Measurements from ENCODE around the gene PTPN3. TPM values are rescaled to one million over a fixed set of nuclear protein-coding genes. Genes with fewer than 3 reads are reported as not detected.

PTPN3 gene
- polyA plus RNA-seq, 1 of the 3 experiments (the other 2 are of a cell fraction), result 7.5 TPM

DNA sequence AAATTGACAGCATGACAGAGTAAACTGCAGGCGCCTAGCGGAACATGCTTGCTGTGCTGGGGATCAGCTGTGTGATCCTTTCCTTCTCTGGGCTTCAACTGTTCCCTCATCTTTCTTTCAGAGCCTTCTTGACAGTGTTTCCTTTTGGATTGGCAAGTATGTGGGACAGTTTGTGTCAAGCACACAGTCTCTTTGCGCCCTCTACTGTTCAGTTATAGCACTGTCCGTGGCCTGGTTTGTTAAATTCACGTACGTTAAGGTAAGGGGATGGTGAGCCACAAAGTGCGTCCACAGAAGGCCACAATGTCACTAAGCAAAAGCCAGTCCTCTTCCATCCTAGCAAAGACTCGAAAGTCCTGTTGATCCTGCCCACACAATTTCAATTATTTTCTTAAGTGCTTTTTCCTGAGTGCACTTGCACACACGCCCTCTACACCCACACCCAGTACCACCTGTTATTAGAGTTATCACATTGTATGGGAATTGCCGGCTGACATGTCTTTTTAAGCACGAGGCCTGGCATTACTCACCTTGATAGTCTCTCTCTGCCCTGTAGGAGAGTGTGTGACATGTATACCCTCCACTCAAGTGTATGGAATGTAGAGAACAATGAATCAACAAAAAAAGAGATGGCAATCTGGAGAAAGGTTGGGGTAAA lies 22.5 kb upstream of the PTPN3 start (continued):
- TF ChIP-seq, protein P1, sequence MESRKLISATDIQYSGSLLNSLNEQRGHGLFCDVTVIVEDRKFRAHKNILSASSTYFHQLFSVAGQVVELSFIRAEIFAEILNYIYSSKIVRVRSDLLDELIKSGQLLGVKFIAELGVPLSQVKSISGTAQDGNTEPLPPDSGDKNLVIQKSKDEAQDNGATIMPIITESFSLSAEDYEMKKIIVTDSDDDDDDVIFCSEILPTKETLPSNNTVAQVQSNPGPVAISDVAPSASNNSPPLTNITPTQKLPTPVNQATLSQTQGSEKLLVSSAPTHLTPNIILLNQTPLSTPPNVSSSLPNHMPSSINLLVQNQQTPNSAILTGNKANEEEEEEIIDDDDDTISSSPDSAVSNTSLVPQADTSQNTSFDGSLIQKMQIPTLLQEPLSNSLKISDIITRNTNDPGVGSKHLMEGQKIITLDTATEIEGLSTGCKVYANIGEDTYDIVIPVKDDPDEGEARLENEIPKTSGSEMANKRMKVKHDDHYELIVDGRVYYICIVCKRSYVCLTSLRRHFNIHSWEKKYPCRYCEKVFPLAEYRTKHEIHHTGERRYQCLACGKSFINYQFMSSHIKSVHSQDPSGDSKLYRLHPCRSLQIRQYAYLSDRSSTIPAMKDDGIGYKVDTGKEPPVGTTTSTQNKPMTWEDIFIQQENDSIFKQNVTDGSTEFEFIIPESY (IDR thresholded peaks at IDR 0.05; ENCODE audit: borderline replicate concordance, low read depth), result no peak
- TF ChIP-seq EP300 (IDR thresholded peaks at IDR 0.05; ENCODE audit: borderline replicate concordance in 1 of 2, low read depth in 1 of 2, low read length in 1 of 2), result 0 out of 4 replicates have a peak, but pooled peaks of 1 of the 2 experiments have one; percentile 8
- TF ChIP-seq MEF2A (IDR thresholded peaks at IDR 0.05; ENCODE audit: borderline replicate concordance, low read depth), result no peak
- TF ChIP-seq, protein P2, sequence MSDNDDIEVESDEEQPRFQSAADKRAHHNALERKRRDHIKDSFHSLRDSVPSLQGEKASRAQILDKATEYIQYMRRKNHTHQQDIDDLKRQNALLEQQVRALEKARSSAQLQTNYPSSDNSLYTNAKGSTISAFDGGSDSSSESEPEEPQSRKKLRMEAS (IDR thresholded peaks at IDR 0.05; ENCODE audit: low read depth), result no peak
- TF ChIP-seq FOXM1 (IDR thresholded peaks at IDR 0.05; ENCODE audit: low read depth), result no peak
- TF ChIP-seq MXI1 (IDR thresholded peaks at IDR 0.05; ENCODE audit: low read depth, low read length), result peak; percentile 26; the same call in 1 of the 2 replicates
- no peak for TF ChIP-seq GABPA (IDR thresholded peaks at IDR 0.05; ENCODE audit: low read depth)
- no peak for TF ChIP-seq TEAD4 (IDR thresholded peaks at IDR 0.05; ENCODE audit: borderline replicate concordance, insufficient read depth)

DNA sequence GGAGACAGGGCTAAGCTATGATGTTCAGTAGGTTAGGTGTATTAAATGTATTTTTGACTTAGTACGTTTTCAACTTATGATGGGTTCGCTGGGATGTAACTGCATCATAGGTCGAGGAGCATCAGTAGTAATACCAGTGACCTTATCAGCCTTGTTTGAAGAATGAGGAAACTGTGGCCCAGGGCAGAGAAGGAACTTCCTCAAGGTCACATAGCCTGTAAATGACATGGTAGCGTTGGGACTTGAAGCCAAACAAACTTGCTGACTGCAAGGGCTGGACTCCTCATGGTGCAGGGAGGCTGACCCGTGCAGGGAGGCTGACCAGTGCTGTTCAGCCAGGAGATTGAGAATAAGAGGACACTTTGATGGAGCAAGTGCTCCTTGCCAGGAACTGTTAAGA lies 21.3 kb upstream of the PTPN3 start:
- no peak overlapping the region for H3K9ac ChIP-seq
- no peaks in the 10 kb centered on the region for H3K4me1 ChIP-seq (ENCODE audit: control insufficient read depth in 1 of 2, insufficient read depth in 2 of 2, low read depth in 1 of 2, low read length in 1 of 2)
- H3K4me3 ChIP-seq (ENCODE audit: low read depth in 2 of 2, low read length in 1 of 2), result no peak overlapping the region
- no peak for DNase-seq
- no peak overlapping the region for H3K27ac ChIP-seq (ENCODE audit: low read depth in 2 of 2, low read length in 1 of 2)
- H3K36me3 ChIP-seq (replicated peaks in 1 of 2; ENCODE audit: control insufficient read depth in 1 of 2, insufficient read depth in 2 of 2, low read length in 1 of 2), result no peaks in the 10 kb centered on the region
- WGBS (ENCODE audit: low lambda C conversion rate), result 44% methylated on average over 4 of the region's 5 CpGs
- no peak overlapping the region for H3K4me2 ChIP-seq
- H4K20me1 ChIP-seq (ENCODE audit: insufficient read depth), result no peaks in the 10 kb centered on the region
- H3K9me3 ChIP-seq, result no peaks in the 10 kb centered on the region
- POLR2A ChIA-PET, result no interaction called here
- no peaks in the 10 kb centered on the region for H3F3A ChIP-seq (replicated peaks; ENCODE audit: insufficient read depth)
- no peaks in the 10 kb centered on the region for H3K27me3 ChIP-seq (ENCODE audit: insufficient read depth)
- CTCF ChIA-PET, result interaction anchor here (0.7 to 2.1 kb wide), 5 partner anchors 21 to 183 kb away, joined by 3 to 9 read pairs (median 4); partner anchors contain the start of gene PTPN3
- no peaks in the 10 kb centered on the region for H3K79me2 ChIP-seq (ENCODE audit: insufficient read depth)
- no peak overlapping the region for H2AFZ ChIP-seq (ENCODE audit: low read depth)
- H3K9me2 ChIP-seq, result no peaks in the 10 kb centered on the region
- TF ChIP-seq POLR2AphosphoS5 (IDR thresholded peaks at IDR 0.05; ENCODE audit: low read depth, low read length) (no peak), TCF12 (IDR thresholded peaks at IDR 0.05) (no peak), GABPA (IDR thresholded peaks at IDR 0.05; ENCODE audit: low read depth) (no peak), EZH2phosphoT487 (IDR thresholded peaks at IDR 0.05; ENCODE audit: borderline replicate concordance, low read depth) (no peak), MEF2A (IDR thresholded peaks at IDR 0.05; ENCODE audit: borderline replicate concordance, low read depth) (no peak), SIN3A (IDR thresholded peaks at IDR 0.05; ENCODE audit: borderline replicate concordance, low read depth, low read length) (no peak), EP300 (IDR thresholded peaks at IDR 0.05; ENCODE audit: borderline replicate concordance in 1 of 2, low read depth in 1 of 2, low read length in 1 of 2) (no peak), RAD21 (IDR thresholded peaks at IDR 0.05; ENCODE audit: low read length) (no peak), RXRA (IDR thresholded peaks at IDR 0.05; ENCODE audit: borderline replicate concordance, low read depth) (no peak), RCOR1 (IDR thresholded peaks at IDR 0.05; ENCODE audit: low read length) (no peak), NRF1 (IDR thresholded peaks at IDR 0.05; ENCODE audit: low read depth, low read length) (no peak)
- TF ChIP-seq, protein P3, sequence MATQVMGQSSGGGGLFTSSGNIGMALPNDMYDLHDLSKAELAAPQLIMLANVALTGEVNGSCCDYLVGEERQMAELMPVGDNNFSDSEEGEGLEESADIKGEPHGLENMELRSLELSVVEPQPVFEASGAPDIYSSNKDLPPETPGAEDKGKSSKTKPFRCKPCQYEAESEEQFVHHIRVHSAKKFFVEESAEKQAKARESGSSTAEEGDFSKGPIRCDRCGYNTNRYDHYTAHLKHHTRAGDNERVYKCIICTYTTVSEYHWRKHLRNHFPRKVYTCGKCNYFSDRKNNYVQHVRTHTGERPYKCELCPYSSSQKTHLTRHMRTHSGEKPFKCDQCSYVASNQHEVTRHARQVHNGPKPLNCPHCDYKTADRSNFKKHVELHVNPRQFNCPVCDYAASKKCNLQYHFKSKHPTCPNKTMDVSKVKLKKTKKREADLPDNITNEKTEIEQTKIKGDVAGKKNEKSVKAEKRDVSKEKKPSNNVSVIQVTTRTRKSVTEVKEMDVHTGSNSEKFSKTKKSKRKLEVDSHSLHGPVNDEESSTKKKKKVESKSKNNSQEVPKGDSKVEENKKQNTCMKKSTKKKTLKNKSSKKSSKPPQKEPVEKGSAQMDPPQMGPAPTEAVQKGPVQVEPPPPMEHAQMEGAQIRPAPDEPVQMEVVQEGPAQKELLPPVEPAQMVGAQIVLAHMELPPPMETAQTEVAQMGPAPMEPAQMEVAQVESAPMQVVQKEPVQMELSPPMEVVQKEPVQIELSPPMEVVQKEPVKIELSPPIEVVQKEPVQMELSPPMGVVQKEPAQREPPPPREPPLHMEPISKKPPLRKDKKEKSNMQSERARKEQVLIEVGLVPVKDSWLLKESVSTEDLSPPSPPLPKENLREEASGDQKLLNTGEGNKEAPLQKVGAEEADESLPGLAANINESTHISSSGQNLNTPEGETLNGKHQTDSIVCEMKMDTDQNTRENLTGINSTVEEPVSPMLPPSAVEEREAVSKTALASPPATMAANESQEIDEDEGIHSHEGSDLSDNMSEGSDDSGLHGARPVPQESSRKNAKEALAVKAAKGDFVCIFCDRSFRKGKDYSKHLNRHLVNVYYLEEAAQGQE (IDR thresholded peaks at IDR 0.05; ENCODE audit: low read depth, low read length), result no peak
- TF ChIP-seq, protein P4, sequence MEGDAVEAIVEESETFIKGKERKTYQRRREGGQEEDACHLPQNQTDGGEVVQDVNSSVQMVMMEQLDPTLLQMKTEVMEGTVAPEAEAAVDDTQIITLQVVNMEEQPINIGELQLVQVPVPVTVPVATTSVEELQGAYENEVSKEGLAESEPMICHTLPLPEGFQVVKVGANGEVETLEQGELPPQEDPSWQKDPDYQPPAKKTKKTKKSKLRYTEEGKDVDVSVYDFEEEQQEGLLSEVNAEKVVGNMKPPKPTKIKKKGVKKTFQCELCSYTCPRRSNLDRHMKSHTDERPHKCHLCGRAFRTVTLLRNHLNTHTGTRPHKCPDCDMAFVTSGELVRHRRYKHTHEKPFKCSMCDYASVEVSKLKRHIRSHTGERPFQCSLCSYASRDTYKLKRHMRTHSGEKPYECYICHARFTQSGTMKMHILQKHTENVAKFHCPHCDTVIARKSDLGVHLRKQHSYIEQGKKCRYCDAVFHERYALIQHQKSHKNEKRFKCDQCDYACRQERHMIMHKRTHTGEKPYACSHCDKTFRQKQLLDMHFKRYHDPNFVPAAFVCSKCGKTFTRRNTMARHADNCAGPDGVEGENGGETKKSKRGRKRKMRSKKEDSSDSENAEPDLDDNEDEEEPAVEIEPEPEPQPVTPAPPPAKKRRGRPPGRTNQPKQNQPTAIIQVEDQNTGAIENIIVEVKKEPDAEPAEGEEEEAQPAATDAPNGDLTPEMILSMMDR (IDR thresholded peaks at IDR 0.05), result no peak
- TF ChIP-seq, protein P5, sequence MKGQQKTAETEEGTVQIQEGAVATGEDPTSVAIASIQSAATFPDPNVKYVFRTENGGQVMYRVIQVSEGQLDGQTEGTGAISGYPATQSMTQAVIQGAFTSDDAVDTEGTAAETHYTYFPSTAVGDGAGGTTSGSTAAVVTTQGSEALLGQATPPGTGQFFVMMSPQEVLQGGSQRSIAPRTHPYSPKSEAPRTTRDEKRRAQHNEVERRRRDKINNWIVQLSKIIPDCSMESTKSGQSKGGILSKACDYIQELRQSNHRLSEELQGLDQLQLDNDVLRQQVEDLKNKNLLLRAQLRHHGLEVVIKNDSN (IDR thresholded peaks at IDR 0.05; ENCODE audit: borderline replicate concordance, low read depth), result no peak
- TF ChIP-seq, protein P1 (IDR thresholded peaks at IDR 0.05; ENCODE audit: borderline replicate concordance, low read depth), result no peak
